ENCODE results near the gene APLF. TPM values are rescaled to one million over a fixed set of nuclear protein-coding genes. Genes with fewer than 3 reads are reported as not detected.
"Not testable (repeated sequence)": the region's sequence is repeated elsewhere in the genome, so short reads cannot be mapped to it uniquely, and the experiment has no call there.

APLF gene
- total and polyA plus RNA-seq, 2 experiments from 2014 or later, result 3.0 to 3.7 TPM

GRCh38 chr2:68441994-68442322 lies 25.4 kb upstream of the APLF start:
- H3K4me3 Mint-ChIP-seq, result no peak overlapping the region

GRCh38 chr2:68446425-68446824 lies 21.0 kb upstream of the APLF start:
- H4K20me1 ChIP-seq (replicated peaks; ENCODE audit: insufficient read depth); H3K4me1 Mint-ChIP-seq; H3K27me3 ChIP-seq (ENCODE audit: insufficient read depth); H3K9me3 Mint-ChIP-seq; H3F3A ChIP-seq (replicated peaks; ENCODE audit: low read depth); H3K4me1 ChIP-seq (ENCODE audit: insufficient read depth); ATAC-seq; H2AFZ ChIP-seq; DNase-seq (ENCODE audit: low spot score); H3K4me3 Mint-ChIP-seq; H3K36me3 ChIP-seq (ENCODE audit: insufficient read depth); H3K9me2 ChIP-seq (ENCODE audit: insufficient read depth); H3K27me3 Mint-ChIP-seq (ENCODE audit: insufficient read depth, low read depth, poor library complexity); H3K4me2 ChIP-seq; H3K4me3 ChIP-seq; H3K79me2 ChIP-seq (replicated peaks; ENCODE audit: insufficient read depth); H3K27ac Mint-ChIP-seq; H3K36me3 Mint-ChIP-seq (ENCODE audit: low read depth); H3K27ac ChIP-seq (ENCODE audit: low read depth): not testable (repeated sequence)

More at GRCh38 chr2:68441994-68442322, 25.4 kb upstream of the APLF start:
- no peaks in the 10 kb centered on the region for H3K27me3 Mint-ChIP-seq (ENCODE audit: insufficient read depth, low read depth, poor library complexity)
- DNase-seq (ENCODE audit: low spot score) (no peak), ATAC-seq (no peak)
- no peaks in the 10 kb centered on the region for H3F3A ChIP-seq (replicated peaks; ENCODE audit: low read depth)
- H3K27ac Mint-ChIP-seq, result no peak overlapping the region
- no peak overlapping the region for H3K4me3 ChIP-seq
- no peaks in the 10 kb centered on the region for H4K20me1 ChIP-seq (replicated peaks; ENCODE audit: insufficient read depth)
- TF ChIP-seq JUNB (IDR thresholded peaks at IDR 0.05; ENCODE audit: unreplicated experiment) (no peak), NANOG (IDR thresholded peaks at IDR 0.05; ENCODE audit: borderline replicate concordance) (no peak), ZNF462 (CRISPR knock-in tag; IDR thresholded peaks at IDR 0.05) (no peak), ETS1 (IDR thresholded peaks at IDR 0.05) (no peak)
- no peaks in the 10 kb centered on the region; the same call in 1 of the 3 replicates for H3K4me1 Mint-ChIP-seq
- no peaks in the 10 kb centered on the region for H3K36me3 Mint-ChIP-seq (ENCODE audit: low read depth)
- no peaks in the 10 kb centered on the region for H3K9me3 Mint-ChIP-seq
- H3K4me1 ChIP-seq (ENCODE audit: insufficient read depth), result no peaks in the 10 kb centered on the region
- no peak overlapping the region for H2AFZ ChIP-seq
- no peaks in the 10 kb centered on the region for H3K27me3 ChIP-seq (ENCODE audit: insufficient read depth)
- no peaks in the 10 kb centered on the region for H3K36me3 ChIP-seq (ENCODE audit: insufficient read depth)
- H3K9me2 ChIP-seq (ENCODE audit: insufficient read depth), result no peaks in the 10 kb centered on the region
- no peaks in the 10 kb centered on the region for H3K79me2 ChIP-seq (replicated peaks; ENCODE audit: insufficient read depth)
- H3K4me2 ChIP-seq, result no peak overlapping the region
- H3K27ac ChIP-seq (ENCODE audit: low read depth), result no peak overlapping the region
